GM23338 (cell line): ENCODE data around the gene TRIM68.

Experiments
- CREB1 ChIP-seq: fragments of 250-450 bp; sonication (Bioruptor Pico); IDR thresholded peaks from 2 replicates; pipeline ENCODE4 v1.5.0; 2020; ENCODE audit warnings: low read depth, mild to moderate bottlenecking, moderate library complexity
- EZH2 ChIP-seq: fragments of 200-600 bp; sonication (generic); IDR thresholded peaks from one replicate; pipeline ENCODE4 v1.8.0; 2017; ENCODE audit warnings: antibody characterized with exemption, mild to moderate bottlenecking, low read depth; ENCODE audit not compliant: unreplicated experiment
- POLR2AphosphoS5 ChIP-seq: IDR thresholded peaks from 2 replicates; pipeline ENCODE4 v1.6.1; 2016; ENCODE audit warnings: antibody characterized with exemption, low read depth
- TF ChIP-seq, protein P1 (sequence below): IDR thresholded peaks from one replicate; pipeline ENCODE4 v1.6.1; 2018; ENCODE audit warnings: antibody characterized with exemption; ENCODE audit not compliant: unreplicated experiment
- TF ChIP-seq, protein P2 (sequence below), 2 experiments: fragments of 200-600 bp in 1 of 2; sonication (generic) in 1 of 2; conservative IDR thresholded peaks; 2 replicates each; pipeline versions ENCODE4 v1.5.1 to v1.6.1; 2016 to 2017; ENCODE audit warnings: antibody characterized with exemption in 2 of 2, low read depth in 2 of 2, mild to moderate bottlenecking in 2 of 2, moderate library complexity in 1 of 2

DNA sequence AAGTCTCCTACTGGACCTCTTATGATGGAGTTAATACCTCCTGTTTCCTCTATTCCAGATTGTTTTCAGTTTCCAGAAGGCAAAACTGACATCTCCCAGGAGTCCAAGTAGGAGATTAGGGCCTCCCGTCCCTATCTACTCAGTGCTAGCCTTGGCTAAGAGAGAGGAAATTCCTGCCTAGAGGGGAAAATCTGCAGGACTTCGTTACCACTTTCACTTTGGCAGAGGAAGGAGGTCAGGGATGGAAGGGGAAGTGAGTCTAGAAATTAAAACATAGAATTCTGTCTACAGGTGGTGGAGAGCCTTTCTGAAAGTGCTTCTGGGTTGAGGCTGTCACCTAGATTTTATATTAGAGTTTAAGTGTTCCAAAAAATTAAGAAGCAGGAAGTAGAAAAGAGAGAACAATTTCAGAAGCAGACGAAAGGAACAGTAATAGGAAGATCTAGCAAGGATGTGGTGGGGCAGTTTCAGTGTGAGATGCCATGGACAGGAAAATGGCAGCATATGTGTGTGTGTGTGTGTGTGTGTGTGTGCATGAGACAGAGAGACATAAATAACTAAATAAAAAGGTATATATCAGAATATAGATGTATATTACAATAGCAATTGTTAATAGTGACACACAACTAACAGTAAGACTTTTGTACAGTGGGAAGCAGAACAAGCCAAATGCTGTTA is 2.4 kb upstream of the TRIM68 start:
- TF ChIP-seq, protein P1, sequence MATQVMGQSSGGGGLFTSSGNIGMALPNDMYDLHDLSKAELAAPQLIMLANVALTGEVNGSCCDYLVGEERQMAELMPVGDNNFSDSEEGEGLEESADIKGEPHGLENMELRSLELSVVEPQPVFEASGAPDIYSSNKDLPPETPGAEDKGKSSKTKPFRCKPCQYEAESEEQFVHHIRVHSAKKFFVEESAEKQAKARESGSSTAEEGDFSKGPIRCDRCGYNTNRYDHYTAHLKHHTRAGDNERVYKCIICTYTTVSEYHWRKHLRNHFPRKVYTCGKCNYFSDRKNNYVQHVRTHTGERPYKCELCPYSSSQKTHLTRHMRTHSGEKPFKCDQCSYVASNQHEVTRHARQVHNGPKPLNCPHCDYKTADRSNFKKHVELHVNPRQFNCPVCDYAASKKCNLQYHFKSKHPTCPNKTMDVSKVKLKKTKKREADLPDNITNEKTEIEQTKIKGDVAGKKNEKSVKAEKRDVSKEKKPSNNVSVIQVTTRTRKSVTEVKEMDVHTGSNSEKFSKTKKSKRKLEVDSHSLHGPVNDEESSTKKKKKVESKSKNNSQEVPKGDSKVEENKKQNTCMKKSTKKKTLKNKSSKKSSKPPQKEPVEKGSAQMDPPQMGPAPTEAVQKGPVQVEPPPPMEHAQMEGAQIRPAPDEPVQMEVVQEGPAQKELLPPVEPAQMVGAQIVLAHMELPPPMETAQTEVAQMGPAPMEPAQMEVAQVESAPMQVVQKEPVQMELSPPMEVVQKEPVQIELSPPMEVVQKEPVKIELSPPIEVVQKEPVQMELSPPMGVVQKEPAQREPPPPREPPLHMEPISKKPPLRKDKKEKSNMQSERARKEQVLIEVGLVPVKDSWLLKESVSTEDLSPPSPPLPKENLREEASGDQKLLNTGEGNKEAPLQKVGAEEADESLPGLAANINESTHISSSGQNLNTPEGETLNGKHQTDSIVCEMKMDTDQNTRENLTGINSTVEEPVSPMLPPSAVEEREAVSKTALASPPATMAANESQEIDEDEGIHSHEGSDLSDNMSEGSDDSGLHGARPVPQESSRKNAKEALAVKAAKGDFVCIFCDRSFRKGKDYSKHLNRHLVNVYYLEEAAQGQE, result no peak
- TF ChIP-seq, protein P2, sequence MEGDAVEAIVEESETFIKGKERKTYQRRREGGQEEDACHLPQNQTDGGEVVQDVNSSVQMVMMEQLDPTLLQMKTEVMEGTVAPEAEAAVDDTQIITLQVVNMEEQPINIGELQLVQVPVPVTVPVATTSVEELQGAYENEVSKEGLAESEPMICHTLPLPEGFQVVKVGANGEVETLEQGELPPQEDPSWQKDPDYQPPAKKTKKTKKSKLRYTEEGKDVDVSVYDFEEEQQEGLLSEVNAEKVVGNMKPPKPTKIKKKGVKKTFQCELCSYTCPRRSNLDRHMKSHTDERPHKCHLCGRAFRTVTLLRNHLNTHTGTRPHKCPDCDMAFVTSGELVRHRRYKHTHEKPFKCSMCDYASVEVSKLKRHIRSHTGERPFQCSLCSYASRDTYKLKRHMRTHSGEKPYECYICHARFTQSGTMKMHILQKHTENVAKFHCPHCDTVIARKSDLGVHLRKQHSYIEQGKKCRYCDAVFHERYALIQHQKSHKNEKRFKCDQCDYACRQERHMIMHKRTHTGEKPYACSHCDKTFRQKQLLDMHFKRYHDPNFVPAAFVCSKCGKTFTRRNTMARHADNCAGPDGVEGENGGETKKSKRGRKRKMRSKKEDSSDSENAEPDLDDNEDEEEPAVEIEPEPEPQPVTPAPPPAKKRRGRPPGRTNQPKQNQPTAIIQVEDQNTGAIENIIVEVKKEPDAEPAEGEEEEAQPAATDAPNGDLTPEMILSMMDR (conservative IDR thresholded peaks at IDR 0.05; ENCODE audit: low read depth in 2 of 2), result no peak
- TF ChIP-seq CREB1 (CRISPR knock-in tag) (no peak), POLR2AphosphoS5 (no peak), EZH2 (no peak)
